ENCODE results near the gene SPOCK1.

SPOCK1 gene

GRCh38 chr5:137367951-137368350 lies 131.2 kb downstream of the SPOCK1 start:
- no peaks in the 10 kb centered on the region for H3K36me3 ChIP-seq
- TF ChIP-seq, protein P1, sequence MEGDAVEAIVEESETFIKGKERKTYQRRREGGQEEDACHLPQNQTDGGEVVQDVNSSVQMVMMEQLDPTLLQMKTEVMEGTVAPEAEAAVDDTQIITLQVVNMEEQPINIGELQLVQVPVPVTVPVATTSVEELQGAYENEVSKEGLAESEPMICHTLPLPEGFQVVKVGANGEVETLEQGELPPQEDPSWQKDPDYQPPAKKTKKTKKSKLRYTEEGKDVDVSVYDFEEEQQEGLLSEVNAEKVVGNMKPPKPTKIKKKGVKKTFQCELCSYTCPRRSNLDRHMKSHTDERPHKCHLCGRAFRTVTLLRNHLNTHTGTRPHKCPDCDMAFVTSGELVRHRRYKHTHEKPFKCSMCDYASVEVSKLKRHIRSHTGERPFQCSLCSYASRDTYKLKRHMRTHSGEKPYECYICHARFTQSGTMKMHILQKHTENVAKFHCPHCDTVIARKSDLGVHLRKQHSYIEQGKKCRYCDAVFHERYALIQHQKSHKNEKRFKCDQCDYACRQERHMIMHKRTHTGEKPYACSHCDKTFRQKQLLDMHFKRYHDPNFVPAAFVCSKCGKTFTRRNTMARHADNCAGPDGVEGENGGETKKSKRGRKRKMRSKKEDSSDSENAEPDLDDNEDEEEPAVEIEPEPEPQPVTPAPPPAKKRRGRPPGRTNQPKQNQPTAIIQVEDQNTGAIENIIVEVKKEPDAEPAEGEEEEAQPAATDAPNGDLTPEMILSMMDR (IDR thresholded peaks at IDR 0.05; ENCODE audit: low read depth, low read length) = no peak
- no peaks in the 10 kb centered on the region for H3K4me1 ChIP-seq
- no peaks in the 10 kb centered on the region for H3K27me3 ChIP-seq
- no peak overlapping the region for H3K4me3 ChIP-seq (ENCODE audit: low read depth, low read length)
- H3K9me3 ChIP-seq = no peaks in the 10 kb centered on the region
- no peak for DNase-seq

DNA sequence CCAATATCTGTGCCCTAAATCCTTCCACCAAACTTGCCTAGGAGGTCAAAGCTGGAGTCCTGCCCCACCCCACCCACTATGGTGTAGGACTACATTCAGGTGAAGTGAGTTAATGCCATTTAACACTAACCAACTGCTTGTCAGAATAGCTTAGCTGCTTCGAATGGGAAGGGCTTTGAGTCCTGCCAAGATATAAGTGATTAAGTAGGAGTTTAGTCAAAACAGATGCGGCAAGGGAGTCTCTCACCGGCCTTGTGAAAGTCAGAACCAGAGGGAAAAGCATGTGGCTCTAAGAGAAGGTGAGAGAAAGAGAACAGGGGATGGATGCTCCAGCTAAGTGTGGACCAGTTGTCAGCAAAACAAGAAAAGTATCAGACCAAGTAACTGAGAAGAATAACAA lies 132.6 kb downstream of the SPOCK1 start:
- no peaks in the 10 kb centered on the region for H3K36me3 ChIP-seq
- no peaks in the 10 kb centered on the region for H3K4me1 ChIP-seq

DNA sequence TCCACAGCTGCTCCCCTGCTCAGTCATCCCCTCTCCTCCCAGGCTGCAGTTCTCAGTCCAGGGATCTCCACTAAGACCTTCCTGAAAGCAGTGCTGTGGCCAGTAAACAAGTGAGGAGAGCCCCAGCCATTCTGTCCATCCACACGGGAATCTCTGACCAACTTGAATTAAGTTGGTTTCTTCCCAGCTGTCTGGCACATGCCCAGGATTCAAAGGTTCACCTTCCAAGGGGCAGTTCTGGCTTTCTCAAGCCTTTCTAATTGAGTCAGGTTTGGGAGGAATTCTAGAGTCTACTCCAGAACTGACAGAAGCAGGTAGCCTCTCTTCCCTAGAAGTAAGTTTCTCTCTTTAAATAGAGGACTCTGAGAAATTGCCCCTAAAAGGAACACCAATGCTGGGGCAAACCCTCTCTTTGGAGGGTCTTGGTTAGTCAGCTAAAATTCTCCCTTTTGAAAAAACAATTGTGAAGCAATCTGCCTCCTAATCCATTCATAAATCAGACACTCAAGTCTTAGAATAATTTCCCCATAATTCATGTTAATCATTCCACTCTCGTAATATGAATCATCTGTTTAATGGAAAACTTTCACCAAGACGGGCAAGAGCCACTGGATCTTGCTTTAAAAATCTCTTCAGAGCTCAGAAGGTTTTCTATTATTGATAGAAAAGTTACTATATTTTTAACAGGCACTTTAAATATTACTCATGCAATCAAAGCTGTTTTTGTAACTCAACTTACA lies 133.8 kb downstream of the SPOCK1 start:
- Histone ChIP-seq H3K36me3 (no peaks in the 10 kb centered on the region), H3K4me1 (no peaks in the 10 kb centered on the region), H3K4me3 (ENCODE audit: low read depth, low read length) (no peak overlapping the region), H3K9me3 (no peaks in the 10 kb centered on the region), H3K27me3 (no peaks in the 10 kb centered on the region)
- DNase-seq = no peak
- TF ChIP-seq, protein P1 (IDR thresholded peaks at IDR 0.05; ENCODE audit: low read depth, low read length) = no peak

More for the DNA sequence above, 132.6 kb downstream of the SPOCK1 start:
- DNase-seq = no peak
- Histone ChIP-seq H3K4me3 (ENCODE audit: low read depth, low read length) (no peak overlapping the region), H3K27me3 (no peaks in the 10 kb centered on the region), H3K9me3 (no peaks in the 10 kb centered on the region)
- TF ChIP-seq, protein P1 (IDR thresholded peaks at IDR 0.05; ENCODE audit: low read depth, low read length) = no peak

DNA sequence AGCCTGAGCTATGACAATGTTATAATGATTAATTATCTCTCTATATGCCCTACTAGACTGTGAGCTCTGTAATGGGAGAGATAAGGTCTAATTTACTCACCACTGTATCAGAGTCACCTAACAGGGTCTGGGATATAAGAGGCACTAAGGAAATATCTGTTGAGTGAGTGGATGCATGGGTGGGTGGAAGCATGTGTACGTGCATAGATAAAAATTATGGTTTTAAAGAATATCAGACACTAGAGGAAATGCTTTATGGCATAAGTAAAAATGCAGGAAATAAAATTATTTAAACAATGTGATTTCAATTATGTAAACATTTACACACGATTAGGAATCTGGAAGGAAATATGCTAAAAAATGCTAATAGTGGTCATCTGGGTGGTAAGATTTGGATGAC lies 137.8 kb downstream of the SPOCK1 start:
- TF ChIP-seq, protein P1 (IDR thresholded peaks at IDR 0.05; ENCODE audit: low read depth, low read length) = no peak
- Histone ChIP-seq H3K36me3 (no peaks in the 10 kb centered on the region), H3K27me3 (peaks cover 4% of the 10 kb centered on the region), H3K4me3 (ENCODE audit: low read depth, low read length) (no peak overlapping the region), H3K4me1 (no peaks in the 10 kb centered on the region), H3K9me3 (no peaks in the 10 kb centered on the region)
- DNase-seq = no peak

DNA sequence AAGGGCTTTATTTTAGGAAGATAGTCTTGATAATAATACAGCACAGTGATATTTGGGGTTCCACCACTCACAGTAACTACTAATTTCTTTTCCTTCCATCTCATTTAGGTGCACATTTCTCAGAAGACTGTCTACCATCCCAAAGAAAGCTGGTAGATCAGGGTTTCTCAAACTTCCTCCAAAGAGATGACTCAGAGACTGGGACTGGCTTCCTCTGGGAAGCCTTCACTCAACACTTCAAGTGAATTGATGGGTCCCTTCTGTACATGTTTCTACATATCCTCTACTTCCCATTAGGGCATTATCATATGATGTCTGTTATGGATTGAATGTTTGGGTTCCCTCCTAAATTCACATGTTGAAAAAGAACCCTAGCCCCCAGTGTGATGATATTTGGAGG lies 138.5 kb downstream of the SPOCK1 start:
- TF ChIP-seq, protein P1 (IDR thresholded peaks at IDR 0.05; ENCODE audit: low read depth, low read length) = no peak
- no peaks in the 10 kb centered on the region for H3K9me3 ChIP-seq
- H3K36me3 ChIP-seq = no peaks in the 10 kb centered on the region
- H3K4me3 ChIP-seq (ENCODE audit: low read depth, low read length) = no peak overlapping the region
- no peaks in the 10 kb centered on the region for H3K4me1 ChIP-seq
- H3K27me3 ChIP-seq = peaks cover 4% of the 10 kb centered on the region
- DNase-seq = no peak

DNA sequence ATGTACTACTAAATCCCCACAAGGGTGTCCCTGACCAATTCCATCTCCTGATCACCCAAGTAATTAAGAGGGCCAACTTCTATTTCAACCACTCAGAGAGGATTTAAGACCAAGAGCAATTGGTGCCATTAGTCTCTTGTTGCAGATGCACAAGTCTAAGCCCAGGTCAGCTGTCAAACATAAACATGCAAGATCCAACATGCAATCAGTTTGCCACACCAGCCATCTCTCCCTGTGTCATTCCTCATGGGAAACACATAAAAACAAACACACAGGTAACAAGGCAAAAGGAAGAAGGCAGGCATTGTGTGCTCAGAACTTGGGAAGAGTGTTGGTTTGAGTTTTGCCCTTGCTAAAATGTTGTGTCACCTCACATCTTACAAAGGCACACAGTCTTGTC lies 139.2 kb downstream of the SPOCK1 start:
- no peak for DNase-seq
- Histone ChIP-seq H3K27me3 (peaks cover 4% of the 10 kb centered on the region), H3K9me3 (no peaks in the 10 kb centered on the region), H3K36me3 (no peaks in the 10 kb centered on the region), H3K4me3 (ENCODE audit: low read depth, low read length) (no peak overlapping the region), H3K4me1 (no peaks in the 10 kb centered on the region)
- TF ChIP-seq, protein P1 (IDR thresholded peaks at IDR 0.05; ENCODE audit: low read depth, low read length) = no peak

Measured in BE2C (cell line).